Cerebellar nuclear complex (tissue), 1 donor: ENCODE data around the gene RPL15.
"Not testable (repeated sequence)": the region's sequence is repeated elsewhere in the genome, so short reads cannot be mapped to it uniquely, and the experiment has no call there.

Source experiments
- DNase-seq, 2 experiments: peaks; one replicate each; lab custom pipeline; 2025; lab: John Stamatoyannopoulos, UW

Gene RPL15

GRCh38 chr3:23916886-23917678 lies at the start of gene RPL15, which contains the start of gene NKIRAS1:
Gene RPL15 (plus strand): TSS chr3:23917132. CDS start chr3:23917860, 728 bp downstream.
Gene NKIRAS1 (minus strand): TSS chr3:23916990. CDS start chr3:23910904, 6,086 bp downstream.
- peak; percentile 76 to 82 for DNase-seq

DNA sequence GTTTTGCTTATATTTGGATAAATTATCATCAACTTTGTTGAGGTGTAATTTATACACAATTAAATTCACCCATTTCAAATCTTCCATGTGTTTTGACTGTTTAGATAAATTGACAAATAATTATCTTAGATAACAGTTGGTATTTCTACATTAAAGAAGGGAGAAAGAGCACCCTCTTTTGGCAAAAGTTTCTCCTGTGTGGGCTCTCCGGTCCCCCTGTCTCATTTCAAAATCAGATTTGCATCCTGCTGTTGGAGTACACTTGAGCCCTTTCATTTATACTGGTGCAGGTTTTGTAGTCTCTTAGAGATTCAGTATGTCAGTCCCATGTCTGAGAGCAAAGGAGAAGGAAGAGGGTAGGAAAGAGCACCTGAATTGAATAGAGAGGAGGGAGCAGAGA lies 49.5 kb upstream of the RPL15 start:
- DNase-seq = no peak

GRCh38 chr3:23867838-23868237 lies 49.1 kb upstream of the RPL15 start:
- no peak for DNase-seq

GRCh38 chr3:23869977-23870662 lies 46.8 kb upstream of the RPL15 start:
- no peak for DNase-seq

DNA sequence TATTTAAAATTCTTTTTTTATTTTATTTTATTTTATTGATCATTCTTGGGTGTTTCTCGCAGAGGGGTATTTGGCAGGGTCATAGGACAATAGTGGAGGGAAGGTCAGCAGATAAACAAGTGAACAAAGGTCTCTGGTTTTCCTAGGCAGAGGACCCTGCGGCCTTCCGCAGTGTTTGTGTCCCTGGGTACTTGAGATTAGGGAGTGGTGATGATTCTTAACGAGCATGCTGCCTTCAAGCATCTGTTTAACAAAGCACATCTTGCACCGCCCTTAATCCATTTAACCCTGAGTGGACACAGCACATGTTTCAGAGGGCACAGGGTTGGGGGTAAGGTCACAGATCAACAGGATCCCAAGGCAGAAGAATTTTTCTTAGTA lies 46.3 kb upstream of the RPL15 start:
- DNase-seq = not testable (repeated sequence)

GRCh38 chr3:23871361-23871760 lies 45.6 kb upstream of the RPL15 start:
- not testable (repeated sequence) for DNase-seq

- DNase-seq = no peak
These were observed 44.6 kb upstream of the RPL15 start for GRCh38 chr3:23872330-23872729.

- DNase-seq = no peak
These were observed 43.0 kb upstream of the RPL15 start for GRCh38 chr3:23873941-23874340.

DNA sequence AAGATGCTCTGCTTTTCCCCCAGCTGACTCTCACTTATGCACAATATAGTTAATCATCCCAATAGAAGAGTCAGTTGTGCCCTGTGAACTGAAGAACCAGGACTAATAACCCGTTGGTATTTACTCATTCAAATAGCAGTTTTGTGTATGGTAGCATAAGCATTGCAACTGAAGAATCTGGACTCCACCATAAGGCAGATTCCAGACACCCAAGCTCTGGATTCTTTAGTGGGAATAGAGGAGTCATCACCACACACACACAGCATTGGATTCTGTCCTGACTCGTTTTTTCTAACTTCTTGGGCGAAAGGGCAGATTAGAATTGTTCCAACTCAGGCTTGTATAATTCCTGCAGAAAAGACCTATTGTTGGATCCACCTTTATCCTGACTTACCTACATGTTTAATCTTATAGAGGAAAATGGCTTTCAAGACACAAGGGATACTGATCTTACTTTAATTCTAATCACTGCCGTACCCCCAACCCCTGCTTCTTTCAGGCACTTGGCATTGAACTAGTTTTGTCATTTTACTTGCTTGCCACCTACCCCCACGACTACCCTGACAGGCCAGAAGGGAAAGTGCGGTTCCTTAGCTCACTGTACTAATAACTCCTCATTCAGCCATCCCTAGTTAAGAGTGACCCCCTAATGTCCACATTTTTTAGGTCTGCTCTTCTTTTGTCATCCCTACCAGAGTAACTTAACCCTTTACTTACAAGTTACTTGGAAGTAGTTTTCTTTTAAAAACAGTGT lies 42.4 kb upstream of the RPL15 start:
- no peak for DNase-seq

DNA sequence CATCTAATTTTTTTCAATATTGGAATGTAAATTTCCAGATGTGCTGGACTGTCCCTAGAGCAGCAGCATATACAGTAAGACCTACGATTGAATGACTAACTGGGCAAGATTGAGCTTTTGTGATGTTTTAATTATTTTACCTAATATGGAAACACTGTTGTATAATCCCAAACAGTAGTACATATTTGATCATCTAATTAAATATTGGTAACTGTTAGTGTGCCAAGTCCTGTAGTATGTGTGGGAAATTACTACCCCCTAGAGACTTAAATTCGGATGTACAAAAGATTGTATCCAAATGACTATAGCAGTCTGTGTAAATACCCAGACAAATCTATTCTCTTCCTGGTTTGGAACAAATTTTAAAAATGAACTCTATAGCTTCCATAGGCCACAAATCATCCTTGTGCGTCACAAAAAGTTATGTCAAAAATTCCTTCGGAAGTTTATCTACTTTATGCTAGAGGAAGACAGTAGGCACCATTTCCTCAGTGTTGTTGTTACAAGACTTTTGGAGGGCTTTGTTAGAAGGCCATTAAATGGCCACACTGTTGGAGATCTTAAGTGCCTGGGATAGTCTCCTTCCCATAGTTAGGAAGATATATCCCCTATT lies 41.7 kb upstream of the RPL15 start:
- no peak for DNase-seq

GRCh38 chr3:23876923-23877322 lies 40.0 kb upstream of the RPL15 start:
- DNase-seq = no peak

DNA sequence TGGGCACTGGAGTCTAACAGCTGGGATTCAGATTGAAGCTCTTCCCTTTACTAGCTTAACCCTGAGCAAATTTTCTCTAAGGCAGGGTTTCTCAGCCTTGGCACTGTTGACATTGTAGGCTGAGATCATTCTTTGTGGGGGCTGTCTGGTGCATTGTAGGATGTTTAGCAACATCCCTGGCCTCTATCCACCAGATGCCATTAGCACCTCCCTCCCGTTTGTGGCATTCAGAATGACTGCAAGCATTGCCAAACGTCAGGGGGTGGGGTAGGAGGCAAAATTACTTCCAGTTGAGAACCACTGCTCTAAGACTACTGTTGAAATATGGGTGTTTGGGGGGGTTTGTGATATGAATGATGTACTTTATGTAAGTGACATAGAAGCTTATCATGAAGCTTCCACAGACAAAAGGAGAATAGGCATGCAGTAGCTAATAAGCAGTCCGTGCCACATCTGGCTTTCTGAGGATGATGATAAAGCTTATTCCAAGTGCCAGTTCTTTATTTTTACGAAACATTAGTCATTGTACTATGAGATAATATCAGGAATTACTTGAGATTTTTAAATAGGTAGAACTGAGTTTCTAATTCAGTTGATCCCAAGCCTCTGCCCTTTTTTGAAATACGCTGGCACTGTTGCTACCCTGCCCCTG lies 39.5 kb upstream of the RPL15 start:
- DNase-seq = no peak

GRCh38 chr3:23879485-23879884 lies 37.4 kb upstream of the RPL15 start:
- no peak for DNase-seq

DNA sequence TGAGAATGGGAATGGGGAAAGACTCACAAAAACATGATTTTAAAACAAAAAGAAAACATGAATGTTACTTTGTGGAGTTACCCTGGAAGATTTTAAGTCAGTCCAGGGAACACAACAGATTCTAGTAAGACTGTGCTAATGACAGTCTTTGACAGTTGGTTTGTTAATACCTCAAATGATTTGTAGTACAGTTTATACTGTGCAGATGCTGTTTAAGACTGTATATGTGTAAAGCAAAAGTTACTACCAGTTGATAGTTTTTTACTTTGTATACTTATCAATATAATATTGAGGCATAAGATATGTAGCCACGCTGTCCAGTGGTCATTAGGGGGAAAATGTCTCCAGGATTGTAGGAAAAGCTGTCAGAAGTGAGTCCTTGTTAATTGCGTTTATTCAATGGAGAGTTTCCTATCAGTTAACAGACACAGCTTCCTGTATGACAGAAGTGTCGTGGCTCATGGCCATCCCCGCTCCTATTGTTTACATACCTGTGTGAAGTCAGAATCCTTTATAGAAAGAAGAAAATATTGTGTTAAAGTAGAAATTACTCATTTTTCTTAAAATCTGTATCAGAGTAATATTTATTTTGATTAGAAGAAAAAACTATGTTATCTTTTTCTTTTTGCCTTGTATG lies 36.1 kb upstream of the RPL15 start:
- no peak for DNase-seq

GRCh38 chr3:23881993-23882392 lies 34.9 kb upstream of the RPL15 start:
- DNase-seq = not testable (repeated sequence)

DNA sequence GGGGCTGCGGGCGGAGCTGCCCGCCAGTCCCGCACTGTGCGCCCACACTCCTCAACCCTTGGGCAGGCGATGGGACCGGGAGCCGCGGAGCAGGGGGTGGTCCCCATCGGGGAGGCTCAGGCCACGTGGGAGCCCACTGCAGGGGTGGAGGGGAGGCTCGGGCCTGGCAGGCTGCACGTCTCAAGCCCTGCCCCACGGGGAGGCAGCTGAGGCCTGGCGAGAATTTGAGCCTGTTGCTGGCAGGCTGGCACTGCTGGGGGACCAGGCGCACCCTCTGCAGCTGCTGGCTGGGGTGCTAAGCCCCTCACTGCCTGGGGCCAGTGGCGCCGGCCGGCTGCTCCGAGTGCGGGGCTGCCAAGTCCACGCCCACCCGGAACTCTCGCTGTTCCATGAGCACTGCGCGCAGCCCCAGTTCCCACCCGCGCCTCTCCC lies 34.4 kb upstream of the RPL15 start:
- no peak for DNase-seq

- no peak for DNase-seq
These were observed 32.5 kb upstream of the RPL15 start for GRCh38 chr3:23884481-23884880.

DNA sequence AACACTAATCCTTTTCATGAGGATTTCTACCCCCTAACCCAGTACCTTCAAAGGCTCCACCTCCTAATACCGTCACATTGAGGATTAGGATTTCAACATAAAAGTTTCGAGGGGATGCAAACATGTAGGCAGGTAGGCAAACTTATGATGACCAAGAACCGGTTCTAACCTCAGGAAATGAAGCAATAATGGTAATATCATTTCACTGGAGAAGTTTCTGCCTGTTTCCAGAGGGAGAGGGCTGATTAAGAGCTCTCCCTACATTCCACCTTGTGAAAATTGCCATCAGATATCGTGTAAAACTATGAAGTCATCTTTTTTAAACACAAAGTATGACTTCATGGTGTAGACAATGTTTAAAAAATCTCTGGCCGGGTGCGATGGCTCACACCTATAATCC lies 31.7 kb upstream of the RPL15 start:
- DNase-seq = no peak

DNA sequence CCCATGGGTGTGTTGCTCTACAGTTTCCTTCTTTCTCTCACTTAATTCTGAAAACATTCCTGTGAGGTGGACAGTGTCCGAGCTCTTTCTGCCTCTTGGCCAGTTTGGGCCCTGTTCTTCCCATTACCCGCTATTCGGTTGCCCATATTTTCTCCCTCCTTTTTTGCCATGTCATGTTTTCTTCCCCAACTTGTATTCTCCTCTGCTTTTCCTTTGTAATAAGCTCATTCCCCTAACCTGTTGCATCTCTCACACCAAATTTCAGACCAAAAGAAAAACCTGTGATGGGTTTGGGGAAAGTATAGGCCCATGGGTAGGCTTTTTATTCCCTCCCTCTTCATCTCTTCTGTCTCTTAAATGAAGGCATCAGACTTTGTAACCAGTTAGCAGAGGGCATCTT lies 30.6 kb upstream of the RPL15 start:
- DNase-seq = no peak

DNA sequence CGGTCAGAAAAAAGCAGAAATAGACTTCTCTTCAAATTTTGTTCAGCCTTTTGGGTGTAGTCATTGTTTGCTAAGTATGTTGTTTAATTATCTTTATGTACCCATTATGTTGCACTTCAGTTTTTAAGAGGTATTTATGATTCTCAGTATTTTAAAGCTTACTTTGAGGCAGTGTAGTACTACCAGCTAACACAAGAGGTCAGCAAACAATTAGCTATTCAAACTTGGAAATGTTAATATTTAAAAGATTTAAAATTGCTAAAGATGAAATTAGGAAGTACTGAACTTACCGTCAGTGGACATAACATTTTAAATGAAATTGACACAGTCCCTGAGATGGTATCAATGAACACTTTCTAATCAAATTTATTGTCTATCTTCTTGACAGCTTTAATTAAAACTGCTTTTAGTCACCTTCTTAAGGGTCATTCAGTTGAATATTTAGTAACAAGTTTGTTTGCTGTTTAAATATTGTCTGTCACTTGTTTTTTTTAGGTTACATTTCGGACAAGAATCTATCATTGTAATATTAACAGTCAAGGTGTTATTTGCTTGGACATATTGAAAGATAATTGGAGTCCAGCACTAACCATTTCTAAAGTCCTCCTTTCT lies 28.2 kb upstream of the RPL15 start:
- no peak for DNase-seq

DNA sequence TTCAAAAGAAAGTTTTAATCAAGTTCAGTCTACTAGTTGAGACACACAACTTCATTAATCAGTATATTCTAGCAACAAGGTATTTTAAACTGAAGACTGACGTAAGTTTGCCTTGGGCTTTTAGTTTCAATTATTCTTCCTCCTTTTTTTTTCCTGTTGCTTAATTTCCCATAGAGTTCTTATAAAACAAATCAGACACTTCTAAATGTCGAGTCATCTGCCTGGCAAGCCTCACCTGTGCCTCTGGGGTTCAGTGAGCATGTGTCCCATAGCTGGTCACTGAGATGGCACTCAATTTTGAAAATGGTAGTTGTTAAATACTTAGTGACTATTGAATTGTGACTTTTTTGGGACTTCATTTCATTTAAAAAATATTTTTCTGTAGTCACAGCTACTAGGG lies 27.5 kb upstream of the RPL15 start:
- no peak for DNase-seq
